HepG2 (cell line): ENCODE data around the gene THAP6. TPM values are rescaled to one million over a fixed set of nuclear protein-coding genes. Genes with fewer than 3 reads are reported as not detected.
"Not testable (repeated sequence)": the region's sequence is repeated elsewhere in the genome, so short reads cannot be mapped to it uniquely, and the experiment has no call there.

Experiments
- ATAC-seq: fragments of 200-7000 bp; cut with Tn5 transposase; 3 replicates; pipeline ENCODE4 v1.9.1; 2020; ENCODE audit warnings: mild to moderate bottlenecking, moderate library complexity
- BruUV-seq: library from RNA; stranded (reverse); fragments of 400-500 nt; replicated peaks from 2 replicates; lab custom pipeline; 2021; lab: Mats Ljungman, UMichigan
- CTCF ChIA-PET: fragments of 300-600 bp; formaldehyde crosslinking; extraction: SDS; loops from one replicate; lab custom pipeline; 2021; ENCODE audit warnings: low total read pairs, inconsistent platforms, low intra/inter-chr PET ratio; lab: Yijun Ruan, JAX
- POLR2A ChIA-PET: fragments of 350-600 bp; sonication (Branson Sonifier 250); formaldehyde crosslinking; loops from one replicate; lab custom pipeline; 2020; ENCODE audit warnings: antibody characterized with exemption, inconsistent platforms; lab: Yijun Ruan, JAX
- DNase-seq: peaks from one replicate; pipeline ENCODE4 v3.0.0-alpha.2; 2015; ENCODE audit warnings: low spot score
- FAIRE-seq: peaks from 3 replicates; lab custom pipeline; 2011; peaks lifted over from hg19 to GRCh38; lab: Jason Lieb, UNC
- H2AFZ ChIP-seq: one replicate; pipeline ENCODE4 v1.6.1; 2011; ENCODE audit warnings: low read length, inconsistent platforms
- H3K27ac ChIP-seq: fragments of 300-600 bp; 3 replicates; pipeline ENCODE4 v1.8.0; 2011; ENCODE audit warnings: mixed run types, mild to moderate bottlenecking, mixed read lengths, low read length, inconsistent platforms; ENCODE audit not compliant: insufficient read depth; ENCODE audit errors: extremely low read length
- H3K27me3 ChIP-seq, 2 experiments: fragments of 200-600 bp in 1 of 2; 2 replicates in 1 of 2; 3 replicates in 1 of 2; pipeline versions ENCODE4 v1.6.0 to v1.8.0; 2011; ENCODE audit warnings: low read length in 2 of 2, mild to moderate bottlenecking in 2 of 2, moderate library complexity in 2 of 2, inconsistent platforms in 1 of 2; ENCODE audit not compliant: insufficient read depth in 2 of 2, control insufficient read depth in 1 of 2
- H3K36me3 ChIP-seq, 2 experiments: fragments of 200-600 bp in 1 of 2; replicated peaks in 1 of 2; 2 replicates in 1 of 2; 3 replicates in 1 of 2; pipeline versions ENCODE4 v1.5.1 to v1.8.0; 2011; ENCODE audit warnings: low read length in 2 of 2, inconsistent platforms in 1 of 2; ENCODE audit not compliant: insufficient read depth in 2 of 2, control insufficient read depth in 1 of 2
- H3K4me1 ChIP-seq: 2 replicates; pipeline ENCODE4 v1.5.1; 2012; ENCODE audit warnings: low read length, inconsistent platforms; ENCODE audit not compliant: insufficient read depth
- H3K4me2 ChIP-seq: 2 replicates; pipeline ENCODE4 v1.6.0; 2011; ENCODE audit warnings: low read depth, low read length, inconsistent platforms
- H3K4me3 ChIP-seq, 3 experiments: fragments of 200-600 bp in 1 of 3; sonication (generic), shearing (Covaris generic) in 1 of 3; replicated peaks in 1 of 3; 2 replicates each; pipeline ENCODE4 v1.5.1; 2011 to 2016; ENCODE audit warnings: low read length in 3 of 3, inconsistent platforms in 2 of 3, low read depth in 2 of 3, mild to moderate bottlenecking in 2 of 3, control low read depth in 1 of 3, mixed read lengths in 1 of 3; ENCODE audit not compliant: insufficient read depth in 1 of 3
- H3K79me2 ChIP-seq: one replicate; pipeline ENCODE4 v1.6.1; 2011; ENCODE audit warnings: low read length, inconsistent platforms; ENCODE audit not compliant: insufficient read depth
- H3K9ac ChIP-seq: 2 replicates; pipeline ENCODE4 v1.6.0; 2011; ENCODE audit warnings: mild to moderate bottlenecking, low read depth, low read length, inconsistent platforms; ENCODE audit not compliant: insufficient read depth
- H3K9me3 ChIP-seq: 2 replicates; pipeline ENCODE4 v1.5.1; 2012; ENCODE audit warnings: mild to moderate bottlenecking, low read length
- H4K20me1 ChIP-seq: 2 replicates; pipeline ENCODE4 v1.6.0; 2011; ENCODE audit warnings: inconsistent platforms, mild to moderate bottlenecking, low read length, moderate library complexity; ENCODE audit not compliant: insufficient read depth
- CEBPB ChIP-seq: IDR thresholded peaks from 2 replicates; pipeline ENCODE4 v1.6.1; 2011; ENCODE audit warnings: low read depth, low read length, improper control_type of control experiment, borderline replicate concordance
- CEBPG ChIP-seq: IDR thresholded peaks from 2 replicates; pipeline ENCODE4 v1.6.1; 2016
- EHMT2 ChIP-seq: fragments of 200-600 bp; sonication (generic); IDR thresholded peaks from 2 replicates; pipeline ENCODE4 v1.7.0; 2017; ENCODE audit warnings: antibody characterized with exemption, low read depth, low read length, borderline replicate concordance
- GFI1 ChIP-seq: sonication (generic); formaldehyde crosslinking; IDR thresholded peaks from 2 replicates; pipeline ENCODE4 v1.5.0; 2020; ENCODE audit warnings: missing genetic modification reagents, mild to moderate bottlenecking, borderline replicate concordance
- KDM1A ChIP-seq: IDR thresholded peaks from 2 replicates; pipeline ENCODE4 v1.6.1; 2016; ENCODE audit warnings: missing compliant biosample characterization
- SAFB2 ChIP-seq: sonication (generic); formaldehyde crosslinking; IDR thresholded peaks from 2 replicates; pipeline ENCODE4 v1.5.1; 2020; ENCODE audit warnings: missing genetic modification reagents, low read depth, mild to moderate bottlenecking, borderline replicate concordance
- TEAD3 ChIP-seq: optimal IDR thresholded peaks from 2 replicates; pipeline ENCODE3; 2016; ENCODE audit warnings: borderline replicate concordance
- ZBTB25 ChIP-seq: IDR thresholded peaks from 2 replicates; pipeline ENCODE4 v1.6.1; 2018; ENCODE audit warnings: missing genetic modification reagents
- ZNF354B ChIP-seq: sonication (generic); formaldehyde crosslinking; IDR thresholded peaks from 2 replicates; pipeline ENCODE4 v1.8.0; 2022; ENCODE audit warnings: mild to moderate bottlenecking, missing genetic modification reagents
- ZNF460 ChIP-seq: sonication (generic); formaldehyde crosslinking; IDR thresholded peaks from 2 replicates; pipeline ENCODE4 v1.5.1; 2020; ENCODE audit warnings: missing genetic modification reagents, mild to moderate bottlenecking, borderline replicate concordance
- ZNF629 ChIP-seq: sonication (generic); formaldehyde crosslinking; conservative IDR thresholded peaks from 2 replicates; pipeline ENCODE4 v1.5.0; 2020; ENCODE audit warnings: missing genetic modification reagents
- WGBS: methylation state at CpG from one replicate; pipeline ENCODE4 v1.1.6; 2017; ENCODE audit warnings: low lambda C conversion rate; 5-methylcytosine and 5-hydroxymethylcytosine counted together
- in situ Hi-C: cut with HindIII; loops from 2 replicates; pipeline ENCODE4 v1.10.0; 2017; ENCODE audit warnings: low pct_unique_long_range_greater_than_20kb; ENCODE audit not compliant: extremely low pct_ligation_motif_present
- intact Hi-C: fragments of 100-400 bp; cut with micrococcal nuclease; formaldehyde crosslinking; loops from one replicate; pipeline ENCODE4 v1.10.0; 2022; ENCODE audit not compliant: unreplicated experiment
- polyA plus RNA-seq, 8 experiments: library from polyadenylated mRNA; depleted of rRNA in 3 of 8; stranded (reverse) in 7 of 8; unstranded in 1 of 8; fragments of >200 nt; fragmentation: Illumina TruSeq in 4 of 8; extraction: Trizol in 4 of 8; gene quantifications; 2 replicates each; pipeline versions ENCODE4 v1.2.1 to v1.2.3, GENCODE V29; 2011 to 2016; ENCODE audit warnings: low read depth in 4 of 8, missing spikeins in 1 of 8, mixed read lengths in 1 of 8; ENCODE audit not compliant: insufficient read depth in 1 of 8
- total RNA-seq, 5 experiments: library from RNA; depleted of rRNA; stranded (reverse); fragments of >200 nt; fragmentation: Illumina TruSeq; extraction: Trizol; gene quantifications; 2 replicates each; pipeline ENCODE4 v1.2.3, GENCODE V29; 2016; ENCODE audit warnings: low read depth in 1 of 5
- TF ChIP-seq, protein P1 (sequence below): sonication (generic); formaldehyde crosslinking; IDR thresholded peaks from 2 replicates; pipeline ENCODE4 v1.4.0; 2020; ENCODE audit warnings: missing genetic modification reagents

Gene THAP6
- total and polyA plus RNA-seq, 2 of the 13 experiments (the other 11 are each of a cell fraction or from before 2014, with no cell fraction given) = 9.3 to 14.7 TPM

DNA sequence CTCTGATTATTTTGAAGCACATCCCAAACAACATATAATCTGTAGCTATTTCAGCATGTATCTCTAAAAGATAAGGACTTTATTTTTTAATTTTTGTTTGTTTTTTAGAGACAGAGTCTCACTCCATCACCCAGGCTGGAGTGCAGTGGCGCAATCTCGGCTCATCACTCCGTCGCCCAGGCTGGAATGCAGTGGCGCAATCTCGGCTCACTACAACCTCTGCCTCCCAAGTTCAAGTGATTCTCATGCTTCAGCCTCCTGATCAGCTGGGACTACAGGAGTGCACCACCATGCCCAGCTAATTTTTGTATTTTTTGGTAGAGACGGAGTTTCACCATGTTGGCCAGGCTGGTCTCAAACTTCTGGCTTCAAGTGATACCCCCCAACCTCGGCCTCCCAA is 29.9 kb downstream of the THAP6 start:
- H3K9me3 ChIP-seq, H3K36me3 ChIP-seq, intact Hi-C loops, H3K27ac ChIP-seq, H3K4me2 ChIP-seq, H2AFZ ChIP-seq, ATAC-seq, DNase-seq, FAIRE-seq, BruUV-seq, H4K20me1 ChIP-seq, H3K9ac ChIP-seq, CTCF ChIA-PET, H3K27me3 ChIP-seq, H3K4me1 ChIP-seq, H3K4me3 ChIP-seq, H3K79me2 ChIP-seq, POLR2A ChIA-PET, in situ Hi-C loops: not testable (repeated sequence)
- WGBS = 75% methylated on average over 8 of the region's 8 CpGs
- TF ChIP-seq TEAD3 (CRISPR knock-in tag) (peak; percentile 57), KDM1A (CRISPR knock-in tag) (0 out of 2 replicates have a peak, but pooled peaks have one; percentile 42), CEBPB (peak; percentile 71), GFI1 (CRISPR knock-in tag) (peak; percentile 76), ZNF460 (CRISPR knock-in tag) (peak; percentile 51; the same call in 1 of the 2 replicates), CEBPG (peak; percentile 70)
- TF ChIP-seq, protein P1, sequence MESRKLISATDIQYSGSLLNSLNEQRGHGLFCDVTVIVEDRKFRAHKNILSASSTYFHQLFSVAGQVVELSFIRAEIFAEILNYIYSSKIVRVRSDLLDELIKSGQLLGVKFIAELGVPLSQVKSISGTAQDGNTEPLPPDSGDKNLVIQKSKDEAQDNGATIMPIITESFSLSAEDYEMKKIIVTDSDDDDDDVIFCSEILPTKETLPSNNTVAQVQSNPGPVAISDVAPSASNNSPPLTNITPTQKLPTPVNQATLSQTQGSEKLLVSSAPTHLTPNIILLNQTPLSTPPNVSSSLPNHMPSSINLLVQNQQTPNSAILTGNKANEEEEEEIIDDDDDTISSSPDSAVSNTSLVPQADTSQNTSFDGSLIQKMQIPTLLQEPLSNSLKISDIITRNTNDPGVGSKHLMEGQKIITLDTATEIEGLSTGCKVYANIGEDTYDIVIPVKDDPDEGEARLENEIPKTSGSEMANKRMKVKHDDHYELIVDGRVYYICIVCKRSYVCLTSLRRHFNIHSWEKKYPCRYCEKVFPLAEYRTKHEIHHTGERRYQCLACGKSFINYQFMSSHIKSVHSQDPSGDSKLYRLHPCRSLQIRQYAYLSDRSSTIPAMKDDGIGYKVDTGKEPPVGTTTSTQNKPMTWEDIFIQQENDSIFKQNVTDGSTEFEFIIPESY (CRISPR knock-in tag) = peak; percentile 81

- FAIRE-seq (no peak), DNase-seq (no peak)
- in situ Hi-C loops = no loop called here
- H3K79me2 ChIP-seq = no peaks in the 10 kb centered on the region
- 0 out of 5 replicates have a peak, but pooled peaks cover 1 to 6% of the 10 kb centered on the region in 2 experiments for H3K36me3 ChIP-seq
- H3K4me1 ChIP-seq = peaks cover 6% of the 10 kb centered on the region; the same call in 1 of the 2 replicates
- H4K20me1 ChIP-seq = no peaks in the 10 kb centered on the region
- POLR2A ChIA-PET = no interaction called here
- BruUV-seq = no TSS peak
- H2AFZ ChIP-seq = no peak overlapping the region
- no peak overlapping the region for H3K4me2 ChIP-seq
- CTCF ChIA-PET = no interaction called here
- TF ChIP-seq EHMT2 (no peak), ZNF629 (CRISPR knock-in tag) (peak; percentile 51; the same call in 1 of the 2 replicates), SAFB2 (CRISPR knock-in tag) (no peak), ZNF354B (no peak), ZBTB25 (CRISPR knock-in tag) (no peak), CEBPG (no peak)
- TF ChIP-seq, all 625 proteins: peak for 1
- no peak overlapping the region for H3K4me3 ChIP-seq
- H3K9ac ChIP-seq = no peak overlapping the region
- WGBS = 87% methylated on average over 3 of the region's 3 CpGs
- intact Hi-C loops = no loop called here
- no peaks in the 10 kb centered on the region for H3K9me3 ChIP-seq
- ATAC-seq = no peak
- H3K27ac ChIP-seq = no peak overlapping the region
- no peaks in the 10 kb centered on the region for H3K27me3 ChIP-seq
Measured at GRCh38 chr4:75544870-75545269, 30.6 kb downstream of the THAP6 start.
